ENCODE results near the gene GLIS1. TPM values are rescaled to one million over a fixed set of nuclear protein-coding genes. Genes with fewer than 3 reads are reported as not detected.

Gene GLIS1
- total RNA-seq, 1 donor from 2014 or later, result 0.16 TPM

- Histone ChIP-seq H3K36me3 (no peaks in the 10 kb centered on the region), H3K9me3 (replicated peaks) (no peaks in the 10 kb centered on the region)
Observed at GRCh38 chr1:53511933-53512806, 226.8 kb downstream of the GLIS1 start.

GRCh38 chr1:53511323-53511932 lies 227.5 kb downstream of the GLIS1 start:
- H3K36me3 ChIP-seq, result no peaks in the 10 kb centered on the region
- H3K27me3 ChIP-seq (ENCODE audit: low read depth), result peaks cover 22% of the 10 kb centered on the region
- peak; percentile 36 for DNase-seq
- H3K4me1 ChIP-seq, result peaks cover 13% of the 10 kb centered on the region
- no peak overlapping the region for H3K4me3 ChIP-seq
- intact Hi-C loops (cut with micrococcal nuclease), result no loop called here
- H3K9me3 ChIP-seq (replicated peaks), result no peaks in the 10 kb centered on the region
- peak overlapping the region; percentile 46 for H3K27ac ChIP-seq (replicated peaks)
- TF ChIP-seq CTCF (IDR thresholded peaks at IDR 0.05; ENCODE audit: borderline replicate concordance), result no peak

More at GRCh38 chr1:53511933-53512806, 226.8 kb downstream of the GLIS1 start:
- Histone ChIP-seq H3K27me3 (ENCODE audit: low read depth) (peaks cover 14% of the 10 kb centered on the region), H3K27ac (replicated peaks) (peak overlapping the region; percentile 46), H3K4me1 (peaks cover 13% of the 10 kb centered on the region), H3K4me3 (no peak overlapping the region)
- TF ChIP-seq CTCF (IDR thresholded peaks at IDR 0.05; ENCODE audit: borderline replicate concordance), result no peak
- intact Hi-C loops (cut with micrococcal nuclease), result no loop called here
- peak; percentile 46 for DNase-seq

GRCh38 chr1:53510215-53510614 lies 228.7 kb downstream of the GLIS1 start:
- H3K27me3 ChIP-seq (ENCODE audit: low read depth), result peaks cover 34% of the 10 kb centered on the region
- intact Hi-C loops (cut with micrococcal nuclease), result no loop called here
- DNase-seq, result no peak

GRCh38 chr1:53509775-53510174 lies 229.2 kb downstream of the GLIS1 start:
- H3K4me3 ChIP-seq, result no peak overlapping the region
- TF ChIP-seq CTCF (IDR thresholded peaks at IDR 0.05; ENCODE audit: borderline replicate concordance), result no peak
- no peak overlapping the region for H3K27ac ChIP-seq (replicated peaks)
- intact Hi-C loops (cut with micrococcal nuclease), result no loop called here
- H3K9me3 ChIP-seq (replicated peaks), result no peaks in the 10 kb centered on the region
- H3K36me3 ChIP-seq, result no peaks in the 10 kb centered on the region
- H3K4me1 ChIP-seq, result peaks cover 13% of the 10 kb centered on the region
- DNase-seq, result no peak
- peaks cover 38% of the 10 kb centered on the region for H3K27me3 ChIP-seq (ENCODE audit: low read depth)

More at GRCh38 chr1:53510215-53510614, 228.7 kb downstream of the GLIS1 start:
- TF ChIP-seq CTCF (IDR thresholded peaks at IDR 0.05; ENCODE audit: borderline replicate concordance), result no peak
- no peaks in the 10 kb centered on the region for H3K36me3 ChIP-seq
- no peak overlapping the region for H3K4me3 ChIP-seq
- no peak overlapping the region for H3K27ac ChIP-seq (replicated peaks)
- H3K9me3 ChIP-seq (replicated peaks), result no peaks in the 10 kb centered on the region
- peaks cover 13% of the 10 kb centered on the region for H3K4me1 ChIP-seq

- intact Hi-C loops (cut with micrococcal nuclease), result no loop called here
- DNase-seq, result no peak
- H3K4me3 ChIP-seq, result no peak overlapping the region
- no peak overlapping the region for H3K27ac ChIP-seq (replicated peaks)
- peaks cover 45% of the 10 kb centered on the region for H3K27me3 ChIP-seq (ENCODE audit: low read depth)
- no peak for TF ChIP-seq CTCF (IDR thresholded peaks at IDR 0.05; ENCODE audit: borderline replicate concordance)
- H3K9me3 ChIP-seq (replicated peaks), result no peaks in the 10 kb centered on the region
- H3K36me3 ChIP-seq, result no peaks in the 10 kb centered on the region
- H3K4me1 ChIP-seq, result peaks cover 13% of the 10 kb centered on the region
Observed at GRCh38 chr1:53508991-53509666, 229.8 kb downstream of the GLIS1 start.
